SK-N-SH (cell line): ENCODE data around the gene TRAPPC3. TPM values are rescaled to one million over a fixed set of nuclear protein-coding genes. Genes with fewer than 3 reads are reported as not detected.

Source experiments
- CTCF ChIA-PET: fragments of 300-600, 350-600 bp; formaldehyde crosslinking; extraction: SDS; loops from one replicate; lab custom pipeline; 2021; lab: Yijun Ruan, JAX
- POLR2A ChIA-PET: fragments of 350-600 bp; sonication (Branson Sonifier 250); formaldehyde crosslinking; extraction: SDS; loops from one replicate; lab custom pipeline; 2020; ENCODE audit warnings: antibody characterized with exemption, inconsistent platforms; lab: Yijun Ruan, JAX
- DNase-seq: peaks from one replicate; pipeline ENCODE4 v3.0.0; 2012
- H2AFZ ChIP-seq: fragments of 200-600 bp; sonication (generic); 2 replicates; pipeline ENCODE4 v1.8.1; 2016; ENCODE audit warnings: antibody characterized with exemption, mild to moderate bottlenecking, low read depth
- H3F3A ChIP-seq: fragments of 200-600 bp; sonication (generic); replicated peaks from 2 replicates; pipeline ENCODE3; 2016; ENCODE audit warnings: antibody characterized with exemption, mild to moderate bottlenecking; ENCODE audit not compliant: insufficient read depth
- H3K27ac ChIP-seq, 2 experiments: fragments of 200-500 bp in 1 of 2; fragments of 200-600 bp in 1 of 2; sonication (Bioruptor generic) in 1 of 2; sonication (generic), shearing (Covaris generic) in 1 of 2; 2 replicates each; pipeline versions ENCODE4 v1.5.1 to v1.6.1; 2014 to 2016; ENCODE audit warnings: low read depth in 2 of 2, inconsistent platforms in 1 of 2, low read length in 1 of 2, mild to moderate bottlenecking in 1 of 2, mixed read lengths in 1 of 2
- H3K27me3 ChIP-seq: fragments of 200-600 bp; sonication (generic), shearing (Covaris generic); 2 replicates; pipeline ENCODE4 v1.6.1; 2016; ENCODE audit warnings: mixed run types; ENCODE audit not compliant: insufficient read depth
- H3K36me3 ChIP-seq, 2 experiments: fragments of 200-500 bp in 1 of 2; fragments of 200-600 bp in 1 of 2; sonication (Bioruptor generic) in 1 of 2; sonication (generic) in 1 of 2; replicated peaks in 1 of 2; 2 replicates each; pipeline versions ENCODE3 to v1.5.1; 2014 to 2016; ENCODE audit warnings: low read length in 1 of 2, mild to moderate bottlenecking in 1 of 2; ENCODE audit not compliant: insufficient read depth in 2 of 2, control insufficient read depth in 1 of 2
- H3K4me1 ChIP-seq, 2 experiments: fragments of 200-500 bp in 1 of 2; fragments of 200-600 bp in 1 of 2; sonication (Bioruptor generic) in 1 of 2; sonication (generic), shearing (Covaris generic) in 1 of 2; 2 replicates each; pipeline versions ENCODE4 v1.5.1 to v1.6.1; 2014 to 2016; ENCODE audit warnings: low read depth in 1 of 2, low read length in 1 of 2, mixed run types in 1 of 2; ENCODE audit not compliant: insufficient read depth in 2 of 2, control insufficient read depth in 1 of 2
- H3K4me2 ChIP-seq: fragments of 200-600 bp; sonication (generic), shearing (Covaris generic); 2 replicates; pipeline ENCODE4 v1.6.1; 2017; ENCODE audit warnings: mixed run types
- H3K4me3 ChIP-seq, 2 experiments: fragments of 200-500 bp in 1 of 2; fragments of 200-600 bp in 1 of 2; sonication (Bioruptor generic) in 1 of 2; sonication (generic), shearing (Covaris generic) in 1 of 2; 2 replicates each; pipeline versions ENCODE4 v1.5.1 to v1.8.1; 2014 to 2016; ENCODE audit warnings: low read depth in 2 of 2, inconsistent platforms in 1 of 2, low read length in 1 of 2, mild to moderate bottlenecking in 1 of 2, mixed read lengths in 1 of 2, moderate library complexity in 1 of 2
- H3K79me2 ChIP-seq: fragments of 200-600 bp; sonication (generic); 2 replicates; pipeline ENCODE4 v1.8.1; 2017; ENCODE audit warnings: mild to moderate bottlenecking; ENCODE audit not compliant: insufficient read depth
- H3K9ac ChIP-seq: fragments of 200-600 bp; sonication (generic); 2 replicates; pipeline ENCODE4 v1.6.1; 2017; ENCODE audit warnings: mixed run types
- H3K9me2 ChIP-seq: fragments of 200-600 bp; sonication (generic); 2 replicates; pipeline ENCODE4 v1.6.1; 2017; ENCODE audit warnings: mixed run types
- H3K9me3 ChIP-seq: fragments of 200-600 bp; sonication (generic); 2 replicates; pipeline ENCODE4 v1.6.1; 2017; ENCODE audit warnings: mixed run types, mild to moderate bottlenecking, moderate library complexity
- H4K20me1 ChIP-seq: fragments of 200-600 bp; sonication (generic); 2 replicates; pipeline ENCODE4 v1.6.1; 2017; ENCODE audit warnings: mild to moderate bottlenecking, mixed run types; ENCODE audit not compliant: insufficient read depth
- CHD2 ChIP-seq: fragments of 150-350 bp; IDR thresholded peaks from 2 replicates; pipeline ENCODE4 v1.6.1; 2018; ENCODE audit warnings: low read length; ENCODE audit not compliant: partially characterized antibody
- CTCF ChIP-seq: fragments of 200-600 bp; sonication (generic); IDR thresholded peaks from 2 replicates; pipeline ENCODE4 v1.6.1; 2017; ENCODE audit warnings: antibody characterized with exemption, mild to moderate bottlenecking, moderate library complexity
- ELF1 ChIP-seq: IDR thresholded peaks from 2 replicates; pipeline ENCODE4 v1.4.0; 2012
- EZH2phosphoT487 ChIP-seq: fragments of 200-600 bp; sonication (generic); IDR thresholded peaks from 2 replicates; pipeline ENCODE4 v1.6.1; 2017; ENCODE audit warnings: low read depth, mixed run types, mild to moderate bottlenecking, antibody characterized with exemption, moderate library complexity, borderline replicate concordance
- FOSL2 ChIP-seq: IDR thresholded peaks from 2 replicates; pipeline ENCODE4 v1.4.0; 2012; ENCODE audit warnings: low read depth, mild to moderate bottlenecking, moderate library complexity, borderline replicate concordance
- FOXM1 ChIP-seq: IDR thresholded peaks from 2 replicates; pipeline ENCODE4 v1.4.0; 2012; ENCODE audit warnings: low read depth, mild to moderate bottlenecking
- GABPA ChIP-seq: IDR thresholded peaks from 2 replicates; pipeline ENCODE4 v1.4.0; 2012; ENCODE audit warnings: low read depth, mild to moderate bottlenecking
- JUND ChIP-seq: IDR thresholded peaks from 2 replicates; pipeline ENCODE4 v1.4.0; 2012
- MAX ChIP-seq: IDR thresholded peaks from 2 replicates; pipeline ENCODE4 v1.4.0; 2012; ENCODE audit warnings: low read depth
- MEF2A ChIP-seq: IDR thresholded peaks from 2 replicates; pipeline ENCODE4 v1.4.0; 2012; ENCODE audit warnings: low read depth, borderline replicate concordance
- MXI1 ChIP-seq: IDR thresholded peaks from 2 replicates; pipeline ENCODE4 v1.6.1; 2012; ENCODE audit warnings: mild to moderate bottlenecking, low read depth, low read length, improper control_type of control experiment
- NFIC ChIP-seq: IDR thresholded peaks from 2 replicates; pipeline ENCODE4 v1.4.0; 2012; ENCODE audit warnings: borderline replicate concordance
- PBX3 ChIP-seq: IDR thresholded peaks from 2 replicates; pipeline ENCODE4; 2012
- POLR2AphosphoS5 ChIP-seq: IDR thresholded peaks from 2 replicates; pipeline ENCODE4 v1.6.1; 2012; ENCODE audit warnings: low read depth, low read length
- RAD21 ChIP-seq: IDR thresholded peaks from 2 replicates; pipeline ENCODE4 v1.6.1; 2012; ENCODE audit warnings: mild to moderate bottlenecking, low read length
- RCOR1 ChIP-seq: fragments of 150-350 bp; IDR thresholded peaks from 2 replicates; pipeline ENCODE4 v1.6.1; 2017; ENCODE audit warnings: antibody characterized with exemption, low read length
- RXRA ChIP-seq: IDR thresholded peaks from 2 replicates; pipeline ENCODE4 v1.4.0; 2012; ENCODE audit warnings: low read depth, mild to moderate bottlenecking, borderline replicate concordance
- SIN3A ChIP-seq: IDR thresholded peaks from 2 replicates; pipeline ENCODE4 v1.6.1; 2012; ENCODE audit warnings: low read depth, mild to moderate bottlenecking, low read length, moderate library complexity, borderline replicate concordance
- SMC3 ChIP-seq: IDR thresholded peaks from 2 replicates; pipeline ENCODE4 v1.6.1; 2012; ENCODE audit warnings: low read depth, low read length, improper control_type of control experiment
- TAF1 ChIP-seq: IDR thresholded peaks from 2 replicates; pipeline ENCODE4 v1.6.1; 2012; ENCODE audit warnings: low read depth, mild to moderate bottlenecking, low read length, moderate library complexity, borderline replicate concordance
- TCF12 ChIP-seq: IDR thresholded peaks from 2 replicates; pipeline ENCODE4 v1.4.0; 2012
- TEAD4 ChIP-seq: IDR thresholded peaks from 2 replicates; pipeline ENCODE4 v1.4.0; 2012; ENCODE audit warnings: mild to moderate bottlenecking, borderline replicate concordance; ENCODE audit not compliant: insufficient read depth
- USF2 ChIP-seq: fragments of 150-350 bp; IDR thresholded peaks from 2 replicates; pipeline ENCODE4 v1.6.1; 2017; ENCODE audit warnings: antibody characterized with exemption, low read length, low read depth, borderline replicate concordance
- YY1 ChIP-seq: IDR thresholded peaks from 2 replicates; pipeline ENCODE4 v1.4.0; 2012; ENCODE audit warnings: low read depth, mild to moderate bottlenecking
- ZBTB33 ChIP-seq: IDR thresholded peaks from 2 replicates; pipeline ENCODE4 v1.4.0; 2012; ENCODE audit warnings: low read depth, borderline replicate concordance
- WGBS: methylation state at CpG from one replicate; pipeline ENCODE4 v1.1.6; 2017; ENCODE audit warnings: low lambda C conversion rate; 5-methylcytosine and 5-hydroxymethylcytosine counted together
- polyA plus RNA-seq, 3 experiments: library from polyadenylated mRNA; depleted of rRNA; stranded (reverse); fragments of >200 nt; gene quantifications; 2 replicates each; pipeline ENCODE4 v1.2.3, GENCODE V29; 2012
- TF ChIP-seq, protein P1 (sequence below): IDR thresholded peaks from 2 replicates; pipeline ENCODE4 v1.4.0; 2012; ENCODE audit warnings: low read depth, borderline replicate concordance

The TRAPPC3 gene
- polyA plus RNA-seq, 1 of the 3 experiments (the other 2 are of a cell fraction) = 149 TPM

DNA sequence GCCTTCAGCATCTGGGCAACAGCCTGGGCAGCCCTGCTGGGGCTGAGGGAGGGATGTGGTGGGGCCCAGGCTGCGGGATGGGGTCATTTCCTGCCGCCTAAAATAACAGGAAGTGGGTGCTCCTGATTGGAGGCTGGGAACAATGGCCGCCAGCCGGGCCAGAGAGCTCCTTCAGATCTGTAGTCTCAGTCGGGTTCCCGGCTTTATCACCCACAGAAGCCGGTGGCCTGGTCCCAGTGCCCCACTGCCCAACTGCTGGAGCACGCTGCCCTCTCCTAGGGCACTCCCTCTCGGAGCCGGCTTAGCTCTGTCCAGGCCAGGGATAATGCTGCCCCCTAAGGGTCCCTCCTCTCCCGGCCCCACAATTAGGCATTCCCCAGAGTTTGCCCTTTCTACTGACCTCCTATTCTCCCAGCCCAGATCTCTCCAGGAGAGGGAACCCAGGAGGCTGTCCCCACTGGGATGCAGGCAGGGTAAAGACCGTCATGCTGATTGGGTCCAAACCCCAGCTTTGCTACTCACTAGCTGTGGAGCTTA, 11.7 kb upstream of the TRAPPC3 start:
- DNase-seq = peak; percentile 86
- Histone ChIP-seq H2AFZ (0 out of 2 replicates have a peak overlapping the region, but pooled peaks have one; percentile 72), H3K9ac (peak overlapping the region; percentile 80), H3K4me3 (peak overlapping the region; percentile 47 to 72), H3K27me3 (no peaks in the 10 kb centered on the region), H3K9me3 (no peaks in the 10 kb centered on the region), H3K9me2 (no peaks in the 10 kb centered on the region), H3K36me3 (peaks cover 8 to 24% of the 10 kb centered on the region in 2 experiments), H3F3A (peaks cover 10% of the 10 kb centered on the region), H3K27ac (peak overlapping the region; percentile 81 to 83), H3K79me2 (peaks cover 100% of the 10 kb centered on the region), H3K4me1 (peaks cover 31 to 44% of the 10 kb centered on the region in 2 experiments), H4K20me1 (peaks cover 90% of the 10 kb centered on the region), H3K4me2 (peak overlapping the region; percentile 98)
- ChIA-PET POLR2A (interaction anchor here (0.9 to 2.3 kb wide), 7 partner anchors 9 to 25 kb away, joined by 3 to 7 read pairs (median 5); partner anchors contain the start of gene TRAPPC3), CTCF (interaction anchor here (0.6 to 4.8 kb wide), 13 partner anchors 8 to 516 kb away, joined by 3 to 49 read pairs (median 4); partner anchors contain the start of gene TRAPPC3)
- WGBS = 78% methylated on average over 1 of the region's 12 CpGs
- TF ChIP-seq CHD2 (no peak), ZBTB33 (no peak), ELF1 (peak; percentile 66), MXI1 (no peak), SIN3A (0 out of 2 replicates have a peak, but pooled peaks have one; percentile 29), RCOR1 (no peak), CTCF (peak; percentile 64), TAF1 (0 out of 2 replicates have a peak, but pooled peaks have one; percentile 48), SMC3 (peak; percentile 26; the same call in 1 of the 2 replicates), RXRA (no peak; the same call in 1 of the 2 replicates), NFIC (0 out of 2 replicates have a peak, but pooled peaks have one; percentile 28), GABPA (peak; percentile 83), FOSL2 (no peak), TCF12 (peak; percentile 67), FOXM1 (no peak), PBX3 (no peak), RAD21 (peak; percentile 45), MEF2A (no peak), TEAD4 (0 out of 2 replicates have a peak, but pooled peaks have one; percentile 17), JUND (no peak), POLR2AphosphoS5 (peak; percentile 67), USF2 (no peak), YY1 (peak; percentile 93), EZH2phosphoT487 (no peak), MAX (peak; percentile 69; the same call in 1 of the 2 replicates)
- TF ChIP-seq, protein P1, sequence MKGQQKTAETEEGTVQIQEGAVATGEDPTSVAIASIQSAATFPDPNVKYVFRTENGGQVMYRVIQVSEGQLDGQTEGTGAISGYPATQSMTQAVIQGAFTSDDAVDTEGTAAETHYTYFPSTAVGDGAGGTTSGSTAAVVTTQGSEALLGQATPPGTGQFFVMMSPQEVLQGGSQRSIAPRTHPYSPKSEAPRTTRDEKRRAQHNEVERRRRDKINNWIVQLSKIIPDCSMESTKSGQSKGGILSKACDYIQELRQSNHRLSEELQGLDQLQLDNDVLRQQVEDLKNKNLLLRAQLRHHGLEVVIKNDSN = no peak
